Stimulated activated naive CD8-positive, alpha-beta T cell treated with anti-CD3 and anti-CD28 coated beads, Interleukin-15, amount 100 ng/mL, for 72 hours (primary cell): ENCODE data around the gene VIL1.
A peak's percentile ranks its signal among the peaks of the same experiment; 100 is the strongest.

Experiments used
- ATAC-seq: fragments of 150-1000 bp; cut with Tn5 transposase; 2 replicates; pipeline ENCODE4 v1.10.0; 2021; ENCODE audit warnings: mild to moderate bottlenecking, moderate library complexity
- DNase-seq, 2 donors: peaks; one replicate each; pipeline ENCODE4 v3.0.0; 2021 to 2022
- H3K27ac Mint-ChIP-seq, 2 donors: one replicate each; pipeline ENCODE4 v1.8.0; 2022; ENCODE audit warnings: mild to moderate bottlenecking in 2 of 2, mixed read lengths in 2 of 2, moderate library complexity in 2 of 2
- H3K27me3 Mint-ChIP-seq: one replicate; pipeline ENCODE4 v1.8.0; 2022; ENCODE audit warnings: mixed read lengths
- H3K4me1 Mint-ChIP-seq: one replicate; pipeline ENCODE4 v1.8.0; 2022; ENCODE audit warnings: mild to moderate bottlenecking, mixed read lengths
- H3K4me3 Mint-ChIP-seq, 2 donors: one replicate each; pipeline ENCODE4 v1.8.0; 2022; ENCODE audit warnings: mild to moderate bottlenecking in 2 of 2, mixed read lengths in 2 of 2, moderate library complexity in 1 of 2
- H3K9me3 Mint-ChIP-seq, 2 donors: one replicate each; pipeline ENCODE4 v1.8.0; 2022; ENCODE audit warnings: mixed read lengths in 2 of 2

The VIL1 gene

DNA sequence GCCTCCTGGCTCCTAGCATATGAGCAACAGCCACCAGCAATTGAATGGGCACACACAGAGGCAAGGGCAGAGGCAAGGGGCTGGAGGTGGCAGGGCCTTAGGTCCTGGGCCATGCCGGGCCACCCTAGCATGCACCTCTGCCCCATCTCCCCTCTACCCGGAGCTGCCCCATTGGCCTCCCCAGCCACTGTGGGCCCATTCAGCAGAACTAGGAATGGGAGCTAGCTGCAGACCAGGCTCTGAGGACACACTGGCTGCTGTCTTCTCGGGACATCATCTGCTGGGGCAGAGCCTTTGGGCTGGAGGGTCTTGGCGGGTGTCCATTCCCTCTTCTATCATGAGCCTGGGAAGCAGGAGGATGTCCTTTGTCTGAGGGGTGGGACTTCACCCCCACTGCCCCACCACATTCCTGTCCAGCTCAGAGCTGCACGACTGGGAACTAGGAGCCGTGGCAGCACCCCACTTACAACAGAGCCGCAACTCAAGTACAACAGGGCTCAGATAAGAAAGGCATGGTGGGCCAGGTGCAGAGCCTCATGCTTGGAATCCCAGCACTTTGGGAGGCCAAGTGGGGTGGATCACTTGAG, 800 bp downstream of the VIL1 start:
- Mint-ChIP-seq H3K9me3 (no peaks in the 10 kb centered on the region), H3K27ac (no peak overlapping the region)

DNA sequence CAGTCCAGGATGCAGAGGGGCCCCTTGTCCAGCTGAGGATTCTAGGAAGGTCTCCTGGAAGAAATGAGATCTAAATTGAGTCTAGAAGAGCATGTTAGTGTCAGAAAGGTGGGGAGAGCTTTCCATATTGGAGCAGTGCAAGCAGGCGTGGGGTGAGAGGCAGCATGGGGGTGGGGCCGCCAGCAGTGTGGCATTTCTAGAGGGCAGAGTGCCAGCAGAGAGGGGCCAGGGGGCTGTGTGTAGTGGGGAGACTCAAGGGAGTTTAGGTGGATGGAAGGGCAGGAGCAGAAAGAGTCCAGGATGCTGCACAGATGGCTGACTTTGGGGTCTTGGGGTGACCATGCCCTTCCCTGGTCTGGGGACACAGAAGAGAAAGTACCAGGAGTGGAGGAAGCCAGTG, 2.1 kb downstream of the VIL1 start:
- no peak overlapping the region for H3K27ac Mint-ChIP-seq
- ATAC-seq = no peak
- no peaks in the 10 kb centered on the region for H3K9me3 Mint-ChIP-seq
- H3K27me3 Mint-ChIP-seq = no peaks in the 10 kb centered on the region
- H3K4me3 Mint-ChIP-seq = no peak overlapping the region
- DNase-seq = no peak
- H3K4me1 Mint-ChIP-seq = no peaks in the 10 kb centered on the region

More for the DNA sequence above, 800 bp downstream of the VIL1 start:
- Mint-ChIP-seq H3K4me3 (no peak overlapping the region), H3K4me1 (no peaks in the 10 kb centered on the region), H3K27me3 (no peaks in the 10 kb centered on the region)
- DNase-seq = no peak
- no peak for ATAC-seq

DNA sequence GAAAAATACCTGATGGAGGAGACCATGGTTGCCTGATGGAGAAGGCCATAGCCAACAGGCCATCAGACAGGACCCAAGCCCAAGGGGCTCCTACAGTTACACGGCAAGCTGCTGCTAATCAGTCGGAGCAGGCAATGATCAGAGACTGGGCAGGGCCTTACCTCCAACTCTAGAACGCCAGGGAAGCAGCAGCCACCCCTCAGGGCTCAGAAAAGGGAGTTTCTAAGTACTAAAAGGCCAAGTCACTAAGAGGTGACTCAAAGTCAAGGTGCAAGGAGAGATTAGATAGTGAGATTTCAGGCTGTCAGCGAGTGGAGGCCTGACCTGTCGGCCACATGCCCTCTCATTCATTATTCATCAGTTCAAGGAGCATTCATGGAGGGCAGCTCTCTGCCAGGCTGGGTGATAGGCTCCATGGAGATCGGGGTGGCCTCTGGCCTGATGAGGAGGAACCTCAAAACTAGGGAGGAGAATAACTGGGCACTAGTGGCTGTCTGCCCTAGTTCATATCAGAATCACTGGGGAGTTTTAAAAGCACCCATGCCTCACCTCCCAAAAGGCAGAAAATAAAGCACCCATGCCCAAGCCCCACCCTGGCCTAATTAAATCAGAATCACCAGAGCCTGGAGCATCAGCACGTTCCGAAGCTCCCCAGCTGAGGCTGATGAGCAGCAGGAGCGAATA, 3.6 kb downstream of the VIL1 start:
- Mint-ChIP-seq H3K4me3 (no peak overlapping the region), H3K9me3 (no peaks in the 10 kb centered on the region), H3K27me3 (no peaks in the 10 kb centered on the region), H3K4me1 (no peaks in the 10 kb centered on the region), H3K27ac (no peak overlapping the region)
- no peak for DNase-seq
- no peak for ATAC-seq

DNA sequence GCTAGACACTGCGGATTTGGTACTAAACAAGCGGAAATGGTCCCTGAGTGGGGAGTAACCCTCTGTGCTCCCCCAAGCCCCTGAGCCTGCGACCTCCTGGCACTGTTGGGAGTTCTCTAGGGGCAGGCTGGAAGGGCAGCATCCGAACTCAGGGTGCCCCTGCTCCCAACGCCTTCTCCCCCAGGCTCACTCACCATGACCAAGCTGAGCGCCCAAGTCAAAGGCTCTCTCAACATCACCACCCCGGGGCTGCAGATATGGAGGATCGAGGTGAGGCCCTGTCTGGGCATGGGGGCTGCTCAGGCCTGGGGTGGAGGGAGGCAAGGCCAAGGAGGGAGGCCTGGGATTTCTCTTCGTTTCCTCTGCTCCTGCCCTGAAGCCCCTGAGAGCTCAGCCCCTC, 4.7 kb downstream of the VIL1 start:
- Mint-ChIP-seq H3K4me3 (no peak overlapping the region), H3K9me3 (no peaks in the 10 kb centered on the region), H3K27me3 (no peaks in the 10 kb centered on the region), H3K4me1 (no peaks in the 10 kb centered on the region), H3K27ac (no peak overlapping the region)
- DNase-seq (no peak), ATAC-seq (peak; percentile 32)

DNA sequence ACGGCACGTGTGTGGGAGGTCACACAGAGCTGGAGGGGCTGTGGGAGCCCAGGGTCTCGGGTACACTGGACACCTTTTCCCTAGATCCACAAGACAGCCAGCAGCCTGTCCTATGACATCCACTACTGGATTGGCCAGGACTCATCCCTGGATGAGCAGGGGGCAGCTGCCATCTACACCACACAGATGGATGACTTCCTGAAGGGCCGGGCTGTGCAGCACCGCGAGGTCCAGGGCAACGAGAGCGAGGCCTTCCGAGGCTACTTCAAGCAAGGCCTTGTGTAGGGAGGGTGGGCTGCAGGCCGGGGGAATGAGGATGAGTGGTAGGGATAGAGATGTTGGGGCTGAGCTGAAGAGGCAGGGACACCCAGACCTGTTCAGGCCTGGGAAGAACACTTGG, 6.6 kb downstream of the VIL1 start:
- DNase-seq (no peak), ATAC-seq (no peak)
- no peak overlapping the region for H3K4me3 Mint-ChIP-seq
- no peak overlapping the region for H3K27ac Mint-ChIP-seq
- H3K27me3 Mint-ChIP-seq = no peaks in the 10 kb centered on the region
- H3K4me1 Mint-ChIP-seq = no peaks in the 10 kb centered on the region
- H3K9me3 Mint-ChIP-seq = no peaks in the 10 kb centered on the region

DNA sequence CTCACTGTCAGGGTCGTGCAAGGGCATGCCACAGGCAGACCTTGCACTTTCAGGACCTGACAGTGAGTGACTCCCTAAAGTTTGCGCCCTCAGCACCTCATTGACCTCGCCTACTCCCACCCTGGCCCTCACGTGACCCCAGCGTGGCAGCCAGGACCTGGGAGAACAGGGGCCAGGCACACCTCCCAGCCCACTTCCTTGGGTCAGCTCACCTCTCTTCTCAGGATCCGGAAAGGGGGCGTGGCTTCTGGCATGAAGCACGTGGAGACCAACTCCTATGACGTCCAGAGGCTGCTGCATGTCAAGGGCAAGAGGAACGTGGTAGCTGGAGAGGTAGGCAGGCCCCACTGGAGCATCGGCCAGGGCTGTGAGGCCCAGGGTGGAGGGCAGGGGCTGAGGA, 8.8 kb downstream of the VIL1 start:
- H3K27me3 Mint-ChIP-seq = no peaks in the 10 kb centered on the region

DNA sequence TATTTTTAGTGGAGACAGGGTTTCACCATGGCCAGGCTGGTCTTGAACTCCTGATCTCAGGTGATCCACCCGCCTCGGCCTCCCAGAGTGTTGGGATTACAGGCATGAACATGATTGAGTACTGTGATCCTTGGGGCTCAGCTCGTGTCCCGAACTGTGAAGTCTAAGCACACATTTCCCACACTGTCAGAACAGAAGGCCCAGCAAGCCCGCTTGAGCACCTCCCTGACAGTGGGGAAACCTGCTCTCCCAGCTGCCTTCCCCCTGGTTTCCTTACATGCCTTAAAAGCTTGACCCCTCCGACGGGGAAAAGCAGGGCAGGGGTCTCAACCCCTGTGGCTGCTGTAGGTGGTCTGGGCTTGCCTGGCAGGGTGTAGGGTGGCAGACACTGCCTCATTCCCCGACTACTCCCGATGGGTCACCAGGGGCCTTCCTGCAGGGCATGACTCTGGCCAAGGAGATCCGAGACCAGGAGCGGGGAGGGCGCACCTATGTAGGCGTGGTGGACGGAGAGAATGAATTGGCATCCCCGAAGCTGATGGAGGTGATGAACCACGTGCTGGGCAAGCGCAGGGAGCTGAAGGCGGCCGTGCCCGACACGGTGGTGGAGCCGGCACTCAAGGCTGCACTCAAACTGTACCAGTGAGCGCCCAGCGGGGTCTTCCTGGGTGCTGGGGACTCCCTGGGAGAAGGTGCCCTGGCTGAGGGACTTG, 10.1 kb downstream of the VIL1 start:
- Mint-ChIP-seq H3K4me1 (no peaks in the 10 kb centered on the region), H3K27me3 (no peaks in the 10 kb centered on the region), H3K9me3 (no peaks in the 10 kb centered on the region), H3K27ac (no peak overlapping the region), H3K4me3 (no peak overlapping the region)
- no peak for DNase-seq
- no peak for ATAC-seq

More for the DNA sequence above, 8.8 kb downstream of the VIL1 start:
- H3K4me1 Mint-ChIP-seq = no peaks in the 10 kb centered on the region
- ATAC-seq (no peak), DNase-seq (no peak)
- peak overlapping the region in 1 of 2 donors; percentile 27 for H3K27ac Mint-ChIP-seq
- H3K9me3 Mint-ChIP-seq = no peaks in the 10 kb centered on the region
- H3K4me3 Mint-ChIP-seq = no peak overlapping the region

DNA sequence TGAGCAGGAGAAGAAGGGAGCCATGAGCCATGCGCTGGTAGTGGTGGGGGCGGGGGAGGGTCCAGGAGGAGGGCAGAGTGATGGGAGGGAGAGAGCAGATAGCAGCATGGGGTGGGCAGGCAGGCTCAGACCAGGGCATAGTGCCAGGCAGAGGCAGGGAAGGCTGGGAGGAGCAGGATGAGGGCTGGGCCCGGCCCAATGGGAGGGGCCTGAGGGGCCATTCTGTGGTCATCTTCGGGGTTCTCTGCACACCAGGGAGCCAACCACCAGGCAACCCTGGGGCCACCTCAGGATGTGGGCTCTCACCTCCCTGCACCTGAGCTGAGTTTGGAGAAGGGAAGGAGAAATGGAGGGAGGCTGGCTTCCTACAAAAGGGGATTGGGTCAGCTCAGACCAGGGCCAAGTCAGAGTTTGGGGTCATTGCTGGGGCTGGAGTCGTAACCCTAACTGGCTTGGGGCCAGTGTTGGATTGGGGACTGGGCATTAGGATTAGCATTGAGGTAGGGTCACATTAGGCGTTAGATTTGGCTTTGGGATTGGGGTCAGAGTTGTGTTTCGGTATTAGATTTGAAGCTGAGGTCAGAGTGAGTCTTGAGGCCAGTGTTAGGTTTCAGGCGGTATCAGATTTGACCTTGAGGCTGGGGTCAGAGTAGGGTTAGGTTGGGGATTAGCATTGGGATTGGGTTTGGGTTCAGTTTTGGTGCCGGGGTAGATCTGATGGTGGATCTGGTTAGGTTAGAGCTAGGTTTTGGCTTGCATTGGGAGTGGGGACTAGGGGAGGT, 11.2 kb downstream of the VIL1 start:
- H3K4me3 Mint-ChIP-seq = no peak overlapping the region
- DNase-seq (no peak), ATAC-seq (no peak)
- H3K9me3 Mint-ChIP-seq = no peaks in the 10 kb centered on the region
- H3K4me1 Mint-ChIP-seq = no peaks in the 10 kb centered on the region
- no peaks in the 10 kb centered on the region for H3K27me3 Mint-ChIP-seq
- H3K27ac Mint-ChIP-seq = peak overlapping the region in 1 of 2 donors; percentile 41

DNA sequence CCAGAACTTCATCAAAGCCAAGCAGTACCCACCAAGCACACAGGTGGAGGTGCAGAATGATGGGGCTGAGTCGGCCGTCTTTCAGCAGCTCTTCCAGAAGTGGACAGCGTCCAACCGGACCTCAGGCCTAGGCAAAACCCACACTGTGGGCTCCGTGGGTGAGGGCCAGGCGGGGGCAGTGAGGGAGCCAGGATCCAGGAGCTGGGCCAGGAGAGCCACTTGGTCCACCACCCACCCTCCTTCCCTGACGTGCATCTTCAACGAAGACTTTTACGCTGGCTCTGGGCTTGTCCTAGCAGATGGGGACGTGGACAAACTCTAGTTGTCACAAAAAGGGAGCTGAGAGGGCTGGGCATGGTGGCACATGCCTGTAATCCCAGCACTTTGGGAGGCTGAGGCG, 11.8 kb downstream of the VIL1 start:
- no peaks in the 10 kb centered on the region for H3K27me3 Mint-ChIP-seq
- no peak overlapping the region for H3K4me3 Mint-ChIP-seq
- peak overlapping the region in 1 of 2 donors; percentile 37 for H3K27ac Mint-ChIP-seq
- DNase-seq = no peak
- no peaks in the 10 kb centered on the region for H3K9me3 Mint-ChIP-seq
- no peaks in the 10 kb centered on the region for H3K4me1 Mint-ChIP-seq
- no peak for ATAC-seq

DNA sequence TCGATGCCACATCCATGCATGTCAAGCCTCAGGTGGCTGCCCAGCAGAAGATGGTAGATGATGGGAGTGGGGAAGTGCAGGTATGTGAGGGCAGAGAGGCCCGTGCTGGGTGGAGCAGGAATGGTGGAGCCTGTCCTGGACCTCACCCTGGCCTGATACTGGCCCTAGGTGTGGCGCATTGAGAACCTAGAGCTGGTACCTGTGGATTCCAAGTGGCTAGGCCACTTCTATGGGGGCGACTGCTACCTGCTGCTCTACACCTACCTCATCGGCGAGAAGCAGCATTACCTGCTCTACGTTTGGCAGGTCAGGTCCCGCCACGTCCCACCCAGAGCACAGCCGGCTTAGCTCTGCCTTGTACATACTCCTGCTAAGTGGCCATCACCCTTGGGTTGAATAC, 13.0 kb downstream of the VIL1 start:
- DNase-seq (no peak), ATAC-seq (no peak)
- no peaks in the 10 kb centered on the region for H3K9me3 Mint-ChIP-seq

DNA sequence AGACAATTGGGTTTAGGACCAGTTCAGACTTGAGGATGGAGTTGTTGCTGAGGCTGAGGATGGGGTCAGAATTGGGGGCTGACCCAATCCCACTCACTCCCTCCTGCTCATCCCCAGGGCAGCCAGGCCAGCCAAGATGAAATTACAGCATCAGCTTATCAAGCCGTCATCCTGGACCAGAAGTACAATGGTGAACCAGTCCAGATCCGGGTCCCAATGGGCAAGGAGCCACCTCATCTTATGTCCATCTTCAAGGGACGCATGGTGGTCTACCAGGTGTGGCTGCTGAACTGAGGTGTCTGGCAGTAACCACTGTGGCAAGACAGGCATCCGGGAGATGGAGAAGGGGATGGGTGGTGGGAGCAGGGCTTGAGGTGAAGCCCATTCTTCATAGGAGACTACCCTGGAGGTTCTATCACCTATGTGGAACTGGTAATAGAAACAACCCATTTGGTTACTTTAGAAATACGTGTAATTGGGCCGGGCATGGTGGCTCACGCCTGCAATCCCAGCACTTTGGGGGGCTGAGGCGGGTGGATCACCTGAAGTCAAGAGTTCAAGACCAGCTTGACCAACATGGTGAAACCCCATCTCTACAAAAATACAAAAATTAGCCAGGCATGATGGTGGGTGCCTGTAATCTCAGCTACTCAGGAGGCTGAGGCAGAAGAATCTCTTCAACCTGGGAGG, 13.9 kb downstream of the VIL1 start:
- no peak for DNase-seq
- no peak for ATAC-seq
- H3K27me3 Mint-ChIP-seq = no peaks in the 10 kb centered on the region
- no peak overlapping the region for H3K4me3 Mint-ChIP-seq
- H3K4me1 Mint-ChIP-seq = no peaks in the 10 kb centered on the region
- H3K9me3 Mint-ChIP-seq = no peaks in the 10 kb centered on the region
- H3K27ac Mint-ChIP-seq = no peak overlapping the region

More for the DNA sequence above, 13.0 kb downstream of the VIL1 start:
- no peaks in the 10 kb centered on the region for H3K27me3 Mint-ChIP-seq
- H3K4me3 Mint-ChIP-seq = no peak overlapping the region
- no peaks in the 10 kb centered on the region for H3K4me1 Mint-ChIP-seq
- no peak overlapping the region for H3K27ac Mint-ChIP-seq

DNA sequence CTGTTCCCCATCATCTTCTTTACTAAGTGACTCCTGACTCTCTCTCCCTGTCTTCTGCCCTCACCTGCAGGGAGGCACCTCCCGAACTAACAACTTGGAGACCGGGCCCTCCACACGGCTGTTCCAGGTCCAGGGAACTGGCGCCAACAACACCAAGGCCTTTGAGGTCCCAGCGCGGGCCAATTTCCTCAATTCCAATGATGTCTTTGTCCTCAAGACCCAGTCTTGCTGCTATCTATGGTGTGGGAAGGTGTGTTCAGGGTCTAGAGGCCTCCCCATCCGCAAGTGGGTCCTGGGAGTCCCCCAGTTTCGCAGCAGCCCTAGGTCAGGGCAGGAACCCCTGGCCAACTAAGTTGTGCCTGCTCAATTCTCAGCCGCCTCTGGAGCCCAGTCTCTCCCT, 15.5 kb downstream of the VIL1 start:
- no peaks in the 10 kb centered on the region for H3K27me3 Mint-ChIP-seq
- ATAC-seq (no peak), DNase-seq (no peak)
- no peaks in the 10 kb centered on the region for H3K4me1 Mint-ChIP-seq
- no peaks in the 10 kb centered on the region for H3K9me3 Mint-ChIP-seq
- H3K27ac Mint-ChIP-seq = no peak overlapping the region
- H3K4me3 Mint-ChIP-seq = no peak overlapping the region

DNA sequence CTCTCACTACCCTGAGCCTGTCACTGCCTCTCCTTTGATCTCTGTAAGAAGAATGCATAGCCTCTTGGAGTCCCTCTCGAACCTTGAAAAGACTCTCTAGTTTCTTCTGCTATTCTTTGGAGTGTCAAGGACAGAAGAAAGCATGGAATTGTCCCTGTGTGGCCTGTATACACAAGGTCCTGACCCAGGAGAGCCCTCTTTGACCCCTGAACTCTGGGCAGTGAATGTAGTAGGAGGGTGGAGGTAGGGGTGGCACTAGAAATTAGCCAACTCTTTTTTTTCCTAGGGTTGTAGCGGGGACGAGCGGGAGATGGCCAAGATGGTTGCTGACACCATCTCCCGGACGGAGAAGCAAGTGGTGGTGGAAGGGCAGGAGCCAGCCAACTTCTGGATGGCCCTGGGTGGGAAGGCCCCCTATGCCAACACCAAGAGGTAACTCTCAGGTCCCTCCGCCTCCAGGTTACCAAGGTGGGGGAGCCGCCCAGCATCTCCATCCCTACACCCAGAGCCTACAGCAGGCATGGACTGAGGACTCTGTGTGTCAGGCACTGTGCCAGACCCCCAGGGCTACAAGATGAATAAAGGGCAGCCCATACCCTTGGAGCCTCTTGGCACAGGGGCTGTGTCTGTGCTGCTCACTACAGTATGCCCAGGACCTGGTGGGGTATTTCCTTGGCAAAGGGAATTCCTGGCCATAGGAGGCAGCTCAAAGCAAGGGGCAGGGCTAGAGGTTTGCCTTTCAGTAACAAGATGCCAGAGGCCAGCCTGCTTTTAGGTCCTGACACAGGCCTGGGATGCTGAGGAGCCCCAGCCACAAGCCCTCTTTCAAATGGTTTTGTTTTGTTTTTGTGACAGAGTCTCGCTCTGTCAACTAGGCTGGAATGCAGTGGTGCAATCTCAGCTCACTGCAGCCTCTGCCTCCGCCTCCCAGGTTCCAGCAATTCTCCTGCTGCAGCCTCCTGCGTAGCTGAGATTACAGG, 16.4 kb downstream of the VIL1 start:
- H3K27ac Mint-ChIP-seq = no peak overlapping the region
- no peaks in the 10 kb centered on the region for H3K4me1 Mint-ChIP-seq
- no peaks in the 10 kb centered on the region for H3K9me3 Mint-ChIP-seq
- ATAC-seq (no peak), DNase-seq (no peak)
- no peak overlapping the region for H3K4me3 Mint-ChIP-seq
- H3K27me3 Mint-ChIP-seq = no peaks in the 10 kb centered on the region

DNA sequence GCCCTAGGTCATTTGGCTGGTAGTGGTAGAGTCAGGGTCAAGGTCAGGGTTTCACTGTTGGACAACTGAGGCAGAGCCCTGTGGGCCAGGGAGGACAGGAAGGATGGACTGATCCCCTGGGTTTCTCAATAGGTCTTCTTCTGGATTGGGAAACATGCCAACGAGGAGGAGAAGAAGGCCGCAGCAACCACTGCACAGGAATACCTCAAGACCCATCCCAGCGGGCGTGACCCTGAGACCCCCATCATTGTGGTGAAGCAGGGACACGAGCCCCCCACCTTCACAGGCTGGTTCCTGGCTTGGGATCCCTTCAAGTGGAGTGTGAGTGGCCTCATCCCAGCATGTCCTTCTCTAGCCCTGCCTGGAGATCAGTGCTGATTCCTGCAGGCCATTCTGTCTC, 18.1 kb downstream of the VIL1 start:
- H3K4me3 Mint-ChIP-seq = no peak overlapping the region
- ATAC-seq = no peak
- H3K9me3 Mint-ChIP-seq = no peaks in the 10 kb centered on the region
- DNase-seq = no peak
- no peaks in the 10 kb centered on the region for H3K27me3 Mint-ChIP-seq
- no peaks in the 10 kb centered on the region for H3K4me1 Mint-ChIP-seq
- H3K27ac Mint-ChIP-seq = no peak overlapping the region
